DND-41 (cell line): ENCODE measurements around the gene EPN2.

Experiments
- EZH2 ChIP-seq: IDR thresholded peaks from 3 replicates; pipeline ENCODE4 v1.6.1; 2012; ENCODE audit warnings: borderline replicate concordance, low read depth, mild to moderate bottlenecking, moderate library complexity, low read length, inconsistent platforms; ENCODE audit not compliant: severe bottlenecking
- TF ChIP-seq, protein P1 (sequence below): IDR thresholded peaks from 2 replicates; pipeline ENCODE4 v1.5.1; 2012; ENCODE audit warnings: borderline replicate concordance, low read length, moderate library complexity, mild to moderate bottlenecking; ENCODE audit not compliant: poor library complexity, severe bottlenecking; ENCODE audit errors: extremely low read depth

DNA sequence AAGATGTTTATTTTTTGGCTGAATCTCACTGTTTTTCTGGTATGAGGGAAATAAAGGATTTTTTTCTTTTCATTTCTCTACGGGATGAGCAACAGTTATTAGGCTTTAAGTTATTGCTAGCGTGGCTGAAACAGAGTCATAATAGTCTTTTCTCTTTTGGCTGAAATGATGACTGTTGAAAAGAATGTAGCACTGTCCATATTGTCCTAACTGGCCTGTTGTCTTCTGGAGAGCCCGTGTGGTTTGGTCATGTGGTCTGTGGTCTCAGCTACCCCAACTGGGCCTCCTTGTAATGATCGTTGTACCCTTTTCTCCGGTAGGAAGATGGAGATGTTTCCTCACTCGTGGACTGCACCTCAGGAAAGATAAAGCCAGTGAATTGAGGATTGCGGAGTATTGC is 36.6 kb downstream of the EPN2 start:
- no peak for TF ChIP-seq EZH2
- TF ChIP-seq, protein P1, sequence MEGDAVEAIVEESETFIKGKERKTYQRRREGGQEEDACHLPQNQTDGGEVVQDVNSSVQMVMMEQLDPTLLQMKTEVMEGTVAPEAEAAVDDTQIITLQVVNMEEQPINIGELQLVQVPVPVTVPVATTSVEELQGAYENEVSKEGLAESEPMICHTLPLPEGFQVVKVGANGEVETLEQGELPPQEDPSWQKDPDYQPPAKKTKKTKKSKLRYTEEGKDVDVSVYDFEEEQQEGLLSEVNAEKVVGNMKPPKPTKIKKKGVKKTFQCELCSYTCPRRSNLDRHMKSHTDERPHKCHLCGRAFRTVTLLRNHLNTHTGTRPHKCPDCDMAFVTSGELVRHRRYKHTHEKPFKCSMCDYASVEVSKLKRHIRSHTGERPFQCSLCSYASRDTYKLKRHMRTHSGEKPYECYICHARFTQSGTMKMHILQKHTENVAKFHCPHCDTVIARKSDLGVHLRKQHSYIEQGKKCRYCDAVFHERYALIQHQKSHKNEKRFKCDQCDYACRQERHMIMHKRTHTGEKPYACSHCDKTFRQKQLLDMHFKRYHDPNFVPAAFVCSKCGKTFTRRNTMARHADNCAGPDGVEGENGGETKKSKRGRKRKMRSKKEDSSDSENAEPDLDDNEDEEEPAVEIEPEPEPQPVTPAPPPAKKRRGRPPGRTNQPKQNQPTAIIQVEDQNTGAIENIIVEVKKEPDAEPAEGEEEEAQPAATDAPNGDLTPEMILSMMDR = no peak
